ENCODE data around the gene IL5.

DNA sequence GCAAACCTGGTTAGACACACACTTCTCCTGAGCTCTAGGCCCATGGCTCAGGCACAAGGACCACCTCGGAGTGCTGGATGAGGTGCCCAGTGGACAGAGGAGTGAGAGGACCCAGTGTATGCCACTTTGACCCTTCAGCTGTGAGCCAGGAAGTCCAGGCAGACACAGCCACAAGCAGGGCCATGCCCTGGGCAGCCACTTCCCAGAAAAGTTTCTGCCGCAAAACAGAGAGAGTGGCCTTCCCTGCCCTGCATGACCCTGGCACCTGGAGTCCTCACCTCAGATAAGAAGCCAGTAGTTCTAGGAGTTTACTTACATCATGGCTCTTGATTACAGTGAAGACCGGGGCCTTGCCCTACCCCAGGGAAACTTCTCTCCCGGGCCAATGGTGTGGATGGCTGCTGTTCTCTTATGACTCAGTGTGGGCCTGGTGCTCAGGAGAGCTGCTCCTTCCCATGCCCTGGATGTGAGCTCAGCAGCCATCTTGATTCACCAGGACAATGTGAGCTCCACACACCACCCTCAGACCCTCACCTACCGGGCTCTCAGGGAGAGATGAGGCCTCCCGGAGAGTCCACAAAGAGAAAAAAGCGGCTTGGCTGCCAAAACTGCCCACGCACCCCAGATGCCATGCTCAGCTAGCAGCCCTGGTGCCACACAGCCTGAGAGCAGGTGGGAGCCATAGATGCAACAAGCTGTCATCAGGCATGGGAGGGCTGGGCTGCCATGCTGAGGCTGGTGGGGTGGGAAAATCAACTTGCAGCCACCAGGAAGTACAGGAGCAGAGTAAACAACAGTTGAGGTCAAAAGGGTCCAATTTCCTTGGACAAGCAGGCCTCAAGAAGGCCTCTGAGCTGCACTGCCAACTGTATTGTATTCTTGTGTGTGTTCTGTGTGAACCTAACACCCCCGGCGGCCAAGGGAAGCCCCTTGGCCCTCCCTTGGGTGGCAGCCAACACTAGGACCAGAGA, 41.1 kb downstream of the IL5 start:
- no peak for TF ChIP-seq EZH2phosphoT487 (IDR thresholded peaks at IDR 0.05; ENCODE audit: low read depth)
- TF ChIP-seq, protein P1, sequence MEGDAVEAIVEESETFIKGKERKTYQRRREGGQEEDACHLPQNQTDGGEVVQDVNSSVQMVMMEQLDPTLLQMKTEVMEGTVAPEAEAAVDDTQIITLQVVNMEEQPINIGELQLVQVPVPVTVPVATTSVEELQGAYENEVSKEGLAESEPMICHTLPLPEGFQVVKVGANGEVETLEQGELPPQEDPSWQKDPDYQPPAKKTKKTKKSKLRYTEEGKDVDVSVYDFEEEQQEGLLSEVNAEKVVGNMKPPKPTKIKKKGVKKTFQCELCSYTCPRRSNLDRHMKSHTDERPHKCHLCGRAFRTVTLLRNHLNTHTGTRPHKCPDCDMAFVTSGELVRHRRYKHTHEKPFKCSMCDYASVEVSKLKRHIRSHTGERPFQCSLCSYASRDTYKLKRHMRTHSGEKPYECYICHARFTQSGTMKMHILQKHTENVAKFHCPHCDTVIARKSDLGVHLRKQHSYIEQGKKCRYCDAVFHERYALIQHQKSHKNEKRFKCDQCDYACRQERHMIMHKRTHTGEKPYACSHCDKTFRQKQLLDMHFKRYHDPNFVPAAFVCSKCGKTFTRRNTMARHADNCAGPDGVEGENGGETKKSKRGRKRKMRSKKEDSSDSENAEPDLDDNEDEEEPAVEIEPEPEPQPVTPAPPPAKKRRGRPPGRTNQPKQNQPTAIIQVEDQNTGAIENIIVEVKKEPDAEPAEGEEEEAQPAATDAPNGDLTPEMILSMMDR (IDR thresholded peaks at IDR 0.05; ENCODE audit: low read depth, low read length) = no peak

Measured in OCI-LY3 (cell line).